GM18909 (cell line): ENCODE measurements around the gene FAM120B.

ENCODE experiments used
- ATAC-seq: cut with Tn5 transposase; IDR thresholded peaks from one replicate; pipeline ENCODE4 v1.9.1; 2021; ENCODE audit warnings: mild to moderate bottlenecking; ENCODE audit not compliant: unreplicated experiment, poor library complexity

Gene FAM120B

DNA sequence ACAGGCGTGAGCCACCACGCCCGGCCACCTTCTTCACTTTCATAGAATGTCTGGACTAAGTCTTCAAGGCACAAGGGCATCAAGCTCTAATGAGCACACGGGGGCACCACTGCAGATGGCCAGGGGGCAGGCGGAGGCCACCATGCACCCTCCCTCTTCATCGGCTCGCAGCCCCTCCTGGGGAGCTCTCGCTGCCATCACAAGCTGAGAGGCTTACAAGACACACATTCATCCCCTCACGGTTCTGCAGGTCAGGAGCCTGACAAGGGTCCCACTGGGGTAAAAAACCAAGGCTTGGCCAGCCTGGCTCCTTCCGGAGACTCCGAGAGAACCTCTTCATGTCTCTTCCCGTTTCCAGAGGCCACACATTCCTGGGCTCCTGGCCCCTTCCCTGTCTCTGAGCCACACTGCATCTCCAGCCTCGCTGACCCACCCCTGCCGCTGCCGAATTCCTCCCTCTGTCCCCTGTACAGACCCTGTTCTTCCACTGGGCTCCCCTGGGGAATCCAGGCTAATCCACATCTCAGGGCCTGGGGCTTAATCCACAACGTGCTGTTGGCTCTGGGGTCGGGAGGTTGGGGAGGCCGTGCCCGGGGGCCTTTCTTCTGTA, 35.5 kb upstream of the FAM120B start:
- ATAC-seq: no peak

DNA sequence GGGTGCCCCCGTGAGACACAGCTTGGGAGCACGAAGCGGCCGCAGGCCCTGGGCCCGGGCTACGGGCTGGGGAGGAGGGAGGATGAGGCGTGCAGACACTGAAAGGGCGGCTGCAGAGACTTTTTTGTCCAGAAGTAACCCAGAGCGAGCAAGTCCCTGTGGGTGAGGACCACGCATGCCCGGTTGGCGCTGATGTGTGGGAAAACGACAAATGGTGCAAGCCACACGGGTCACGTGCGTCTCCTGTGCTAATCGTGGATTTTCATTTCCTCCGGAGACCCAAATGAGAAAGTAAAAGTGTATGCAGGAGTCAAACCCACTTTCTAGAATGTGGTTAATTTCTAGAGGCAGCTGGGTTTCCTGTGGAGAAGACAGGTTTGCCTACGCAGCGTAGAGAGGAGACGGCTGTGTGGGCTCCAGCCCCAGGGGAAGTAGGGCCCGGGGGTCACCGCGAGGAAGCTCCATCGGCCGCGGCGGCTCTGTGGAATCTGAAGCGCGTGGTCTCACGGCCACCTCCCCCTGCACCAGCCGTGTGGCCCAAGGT, 34.7 kb upstream of the FAM120B start:
- ATAC-seq: peak; percentile 96

DNA sequence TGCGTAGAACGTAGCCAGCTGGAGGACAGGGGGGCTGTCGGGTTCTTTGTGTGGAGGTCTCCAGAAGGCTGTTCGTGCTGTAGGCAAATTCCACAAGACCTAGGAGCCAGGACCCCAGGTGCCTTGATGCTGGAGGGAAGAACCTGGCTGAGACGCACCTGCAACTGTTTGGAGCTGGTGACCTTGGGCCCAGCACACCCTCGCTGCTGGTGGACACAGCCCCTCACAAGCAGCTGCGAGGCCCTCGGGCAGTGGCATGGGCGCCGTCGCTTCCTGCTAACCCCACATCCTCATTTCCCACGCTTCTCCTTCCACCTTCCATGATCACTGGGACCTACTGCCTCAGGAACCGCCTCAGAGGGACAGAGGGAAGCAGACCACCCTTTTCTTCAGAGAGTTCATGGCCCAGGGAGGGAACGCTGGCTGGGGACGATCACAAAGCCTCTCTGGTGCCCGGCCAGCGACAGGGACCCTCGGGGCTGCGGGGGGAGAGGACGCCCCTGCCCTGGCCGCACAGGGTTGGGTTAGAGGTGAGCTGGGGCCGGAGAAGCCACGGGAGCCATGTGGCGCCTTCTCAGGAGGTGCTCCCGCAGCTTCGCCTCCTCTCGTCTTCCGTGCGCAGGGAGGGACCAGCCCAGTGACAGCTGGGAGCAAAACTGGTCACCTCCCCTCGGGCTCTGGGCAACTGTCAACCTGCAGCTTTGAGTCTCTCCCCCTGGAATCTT, 34.1 kb upstream of the FAM120B start:
- no peak for ATAC-seq

DNA sequence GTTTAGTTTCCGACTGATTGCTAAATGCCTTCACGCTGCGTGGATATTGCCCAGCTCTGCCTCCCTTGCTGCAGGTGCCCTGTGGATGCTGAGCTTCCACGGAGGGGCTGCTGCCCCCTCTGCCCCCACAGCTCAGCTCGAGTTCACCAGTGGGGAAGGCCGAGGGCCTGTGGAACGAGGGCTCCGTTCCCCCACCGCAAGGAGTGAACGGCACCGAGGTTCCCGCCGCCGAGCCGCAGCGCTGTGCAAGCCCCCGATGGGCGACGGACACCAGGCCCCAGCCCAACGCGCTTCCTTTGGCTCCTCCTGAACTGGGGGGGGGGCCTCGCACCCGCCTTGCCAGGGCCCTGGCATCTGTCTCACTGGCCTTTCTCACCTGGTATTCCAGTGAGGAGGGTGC, 33.4 kb upstream of the FAM120B start:
- ATAC-seq: no peak

DNA sequence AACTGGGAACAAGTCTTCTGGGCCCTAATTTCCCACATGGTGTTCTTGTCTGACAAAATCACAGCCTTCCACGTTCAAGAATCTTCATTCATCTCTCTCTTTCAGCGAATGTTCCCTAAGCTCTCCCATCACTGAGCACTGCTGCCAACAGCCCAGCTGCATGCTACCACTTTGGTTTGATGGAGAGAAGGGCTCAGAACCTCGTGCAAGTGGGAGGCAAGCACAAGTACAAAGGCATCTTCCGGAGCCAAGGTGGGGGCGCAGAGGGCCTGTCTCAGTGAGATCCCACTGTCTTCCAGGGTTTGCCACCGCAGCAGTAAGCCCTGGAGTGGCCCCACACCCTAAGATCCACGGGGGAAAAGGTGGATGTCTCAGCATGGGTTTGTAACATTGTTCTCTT, 32.9 kb upstream of the FAM120B start:
- no peak for ATAC-seq

DNA sequence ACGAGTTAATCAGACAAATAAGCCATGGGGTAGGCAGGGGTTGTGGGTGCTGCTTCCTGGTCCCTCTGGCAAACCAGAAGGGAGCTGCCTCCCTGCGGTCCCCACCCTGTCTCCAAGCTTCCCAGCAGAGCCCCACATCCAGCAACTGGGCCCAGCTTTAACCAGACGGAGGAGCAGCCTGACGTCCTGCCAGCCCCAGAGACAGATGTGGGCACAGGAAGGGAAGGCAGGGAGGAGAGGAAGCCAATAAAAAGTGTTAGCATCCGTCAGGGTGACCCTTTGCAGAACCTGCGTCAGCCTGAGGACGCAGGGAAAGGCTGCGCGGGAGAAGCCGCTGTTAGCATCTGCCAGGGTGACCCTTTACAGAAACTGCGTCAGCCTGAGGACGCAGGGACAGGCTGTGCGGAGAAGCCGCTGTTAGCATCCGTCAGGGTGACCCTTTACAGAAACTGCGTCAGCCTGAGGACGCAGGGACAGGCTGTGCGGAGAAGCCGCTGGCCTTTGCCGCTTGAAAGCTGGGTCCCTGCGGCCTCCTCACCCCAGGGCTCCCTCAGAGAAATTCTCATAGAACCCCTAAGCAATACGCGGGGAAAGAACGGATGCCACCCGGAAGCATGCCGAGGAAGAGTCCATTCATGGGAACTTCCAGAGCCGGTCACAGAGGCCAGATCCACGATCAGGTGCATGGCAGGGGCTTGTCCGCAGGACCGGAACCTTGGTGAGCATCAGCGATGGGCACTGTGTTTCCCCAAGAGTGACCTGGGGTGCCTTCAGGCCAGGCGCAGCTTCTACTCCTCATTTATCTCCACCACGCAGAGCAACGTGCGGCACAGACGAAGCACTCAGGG, 31.6 kb upstream of the FAM120B start:
- ATAC-seq: no peak

DNA sequence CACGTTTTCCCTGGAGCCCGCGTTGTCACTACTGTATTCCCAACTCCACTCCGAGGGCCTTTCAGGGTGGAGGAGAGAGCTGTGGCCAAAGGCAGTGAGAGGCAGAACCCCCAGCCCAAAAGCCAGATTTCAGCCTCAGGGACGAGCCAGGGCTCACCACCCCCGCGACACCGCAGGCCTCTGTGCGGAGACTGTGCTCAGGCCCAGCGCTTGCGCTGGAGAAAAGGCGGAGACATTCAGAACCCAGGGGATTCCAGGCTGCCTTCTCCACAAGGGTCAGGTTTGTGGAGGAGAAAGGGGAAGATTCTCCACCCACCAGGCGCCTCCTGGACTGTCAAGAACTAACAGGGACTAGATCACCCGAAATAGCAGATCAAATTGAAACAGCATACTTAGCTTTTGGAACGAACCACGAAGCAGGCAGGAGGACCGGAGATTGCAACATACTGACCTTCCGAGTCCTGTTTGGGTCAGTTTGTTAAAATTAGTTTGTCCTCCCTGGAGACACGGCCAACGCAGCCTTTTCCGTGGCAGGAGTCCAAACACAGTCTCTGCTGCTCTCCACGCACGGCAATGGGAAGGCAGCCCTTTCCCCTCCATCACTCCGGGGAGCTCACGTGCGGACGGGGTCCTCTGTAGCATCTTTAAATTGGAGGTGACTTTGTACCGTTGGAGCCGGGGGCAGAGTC, 30.0 kb upstream of the FAM120B start:
- no peak for ATAC-seq

DNA sequence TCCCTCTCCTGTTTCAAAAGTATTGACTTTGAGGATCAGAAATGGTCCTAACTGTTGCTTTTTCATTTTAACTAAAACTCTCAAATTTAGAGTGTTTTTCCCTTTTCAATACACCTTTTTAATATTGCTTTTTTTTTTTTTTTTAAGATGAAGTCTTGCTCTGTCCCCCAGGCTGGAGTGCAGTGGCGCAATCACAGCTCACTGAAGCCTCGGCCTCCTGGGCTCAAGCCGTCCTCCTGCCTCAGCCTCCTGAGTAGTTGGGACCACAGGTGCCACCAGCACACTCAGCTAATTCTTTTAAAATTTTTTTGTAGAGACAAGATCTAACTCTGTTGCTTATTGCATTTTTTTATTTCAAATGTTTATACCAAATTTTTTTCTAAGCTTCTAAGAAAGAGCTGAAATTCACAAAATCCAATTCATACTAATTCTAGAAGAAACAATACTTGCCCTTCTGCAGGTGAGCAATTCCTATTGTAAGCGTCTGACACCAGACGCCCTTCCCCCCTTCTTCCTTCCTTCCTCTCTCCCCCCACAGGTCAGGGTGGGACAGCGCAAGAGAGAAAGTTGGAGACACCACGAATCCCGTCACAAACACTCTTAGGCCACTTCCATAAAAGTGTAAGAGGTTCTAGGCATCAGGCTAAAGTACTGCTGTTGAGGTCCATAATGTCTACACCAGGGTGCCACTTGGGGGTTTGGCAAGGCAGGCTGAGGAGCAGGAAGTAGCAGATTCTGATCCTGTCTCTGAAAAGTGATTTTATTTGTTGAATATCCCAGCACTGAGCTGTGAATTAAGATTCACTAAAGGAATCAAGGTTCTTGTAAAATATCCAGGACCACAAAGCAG, 28.4 kb upstream of the FAM120B start:
- no peak for ATAC-seq

DNA sequence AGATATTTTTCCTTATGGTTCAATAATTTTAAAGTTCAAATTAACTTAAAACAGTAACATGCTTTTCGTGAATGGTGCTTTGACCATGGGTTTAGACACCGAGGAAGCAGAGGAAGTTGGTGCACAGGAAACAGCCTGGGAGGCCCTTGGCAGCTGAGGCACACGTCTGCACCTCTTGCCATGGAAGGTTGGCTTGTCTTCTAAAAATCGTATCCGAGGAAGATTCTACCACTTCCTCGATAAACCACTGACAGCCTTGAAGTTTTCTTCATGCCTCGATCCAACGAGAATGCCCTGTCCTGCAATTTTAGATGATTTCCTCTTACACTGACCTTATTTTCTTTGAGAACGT, 27.8 kb upstream of the FAM120B start:
- ATAC-seq: no peak

DNA sequence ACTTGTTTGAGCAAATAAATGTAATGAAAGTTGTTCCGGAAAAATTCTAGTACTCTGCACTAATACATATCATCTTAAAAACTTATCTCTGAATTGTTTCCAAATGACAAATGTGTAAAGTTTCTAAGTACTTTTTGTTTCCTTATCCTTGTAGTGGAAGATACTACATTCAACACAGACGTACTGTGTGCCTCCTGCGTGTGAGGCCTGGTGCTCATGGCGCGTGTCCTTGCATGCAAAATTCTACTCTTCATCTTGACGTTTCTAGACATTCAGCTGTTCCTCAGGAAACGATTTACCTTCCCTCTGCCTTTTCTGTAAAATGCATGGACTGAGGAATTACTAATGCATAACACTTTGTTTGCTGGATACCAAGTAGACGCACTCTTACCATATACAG, 27.1 kb upstream of the FAM120B start:
- no peak for ATAC-seq

DNA sequence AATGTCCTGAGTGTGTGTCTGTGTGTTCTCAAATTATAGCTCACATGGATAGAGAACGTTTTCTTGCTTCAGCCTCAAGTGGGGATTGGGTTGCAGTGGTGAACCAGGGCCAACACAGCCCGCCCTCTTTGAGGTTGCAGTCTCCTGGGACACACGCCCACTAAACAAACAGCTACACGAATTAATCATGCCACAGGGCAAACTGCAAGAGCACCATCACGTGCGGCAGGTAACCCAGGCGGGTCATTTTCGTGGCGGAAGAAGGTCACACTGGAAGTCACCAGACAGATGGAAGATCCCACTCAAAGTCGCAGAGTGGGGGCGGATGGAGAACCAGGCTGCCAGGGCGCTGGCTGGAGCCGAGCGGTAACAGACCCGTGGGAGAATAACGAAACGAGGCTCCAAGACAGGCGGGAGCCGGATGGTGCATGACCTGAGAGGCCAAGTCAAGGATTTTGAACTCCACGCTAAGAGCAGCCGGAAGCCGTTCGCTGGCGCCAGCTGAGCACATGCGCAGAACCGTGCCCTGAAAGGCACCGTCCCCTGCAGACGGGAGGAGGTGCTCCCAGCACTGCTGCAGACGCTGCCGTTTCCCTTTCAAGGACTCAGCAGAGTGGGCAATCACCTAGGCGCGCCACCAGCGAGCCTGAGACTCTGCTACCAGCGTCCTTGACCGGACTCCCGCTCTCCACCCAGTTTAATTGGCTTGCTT, 26.4 kb upstream of the FAM120B start:
- ATAC-seq: peak; percentile 78

DNA sequence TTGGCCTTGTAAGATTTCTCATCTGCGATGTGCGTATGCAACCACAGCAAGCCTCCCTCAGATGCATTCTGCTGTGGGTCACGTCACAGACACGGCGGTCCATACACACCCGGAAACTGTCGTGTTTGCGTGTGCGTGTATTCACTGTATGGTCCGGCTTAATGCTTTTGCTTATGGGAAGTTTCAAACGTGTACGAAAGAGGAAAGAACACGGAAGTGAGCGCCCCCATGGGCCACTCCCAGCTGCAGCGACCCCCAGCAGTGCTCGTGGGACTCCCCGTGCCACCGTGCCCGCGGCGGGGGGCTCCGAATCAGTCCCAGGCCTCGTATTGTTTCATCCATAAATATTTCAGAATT, 25.9 kb upstream of the FAM120B start:
- ATAC-seq: no peak

DNA sequence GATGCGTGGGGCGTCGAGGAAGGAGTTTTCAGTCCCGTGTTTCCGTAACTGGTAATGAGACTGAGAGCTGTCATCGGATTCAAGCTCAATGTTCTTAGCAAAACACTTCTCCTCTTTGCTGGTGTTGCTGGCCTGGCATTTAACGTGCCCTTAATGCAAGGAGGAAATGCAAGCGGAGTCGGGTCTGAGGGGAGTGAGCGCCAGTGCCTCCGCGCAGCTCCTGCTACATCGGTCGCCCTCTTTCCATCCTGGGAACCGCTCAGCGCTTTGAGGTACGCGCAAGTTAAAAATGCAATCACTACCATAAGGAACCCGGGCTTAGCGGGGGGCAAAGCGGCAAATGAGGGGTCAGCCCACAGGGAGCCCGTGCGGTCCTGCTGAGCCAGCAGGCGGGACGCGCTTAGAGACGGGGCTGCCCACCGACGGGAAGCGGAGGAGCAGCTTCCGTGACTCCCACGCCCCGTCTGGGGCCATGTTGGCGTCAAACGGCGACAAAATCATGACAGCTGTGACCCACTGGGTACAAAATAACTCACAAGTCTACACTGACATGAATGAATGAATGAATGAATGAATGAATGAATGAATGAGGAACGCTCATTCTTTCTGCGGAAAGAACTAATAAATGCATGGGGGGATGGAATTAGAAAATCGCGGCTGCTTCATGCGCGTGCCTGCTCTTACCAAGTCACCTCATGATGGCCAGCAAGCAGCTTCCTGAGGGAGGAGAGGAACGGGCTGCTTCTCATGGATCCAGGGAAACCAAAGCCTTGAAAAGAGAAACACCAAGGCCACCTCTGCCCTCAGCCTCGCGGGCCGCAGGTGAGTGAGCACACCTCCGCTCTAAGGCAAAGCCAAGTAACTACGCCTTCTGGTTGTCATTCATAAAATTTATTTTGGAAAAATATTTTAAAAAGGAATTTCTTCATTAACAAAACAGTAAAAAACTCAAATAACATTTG, 24.9 kb upstream of the FAM120B start:
- ATAC-seq: no peak

DNA sequence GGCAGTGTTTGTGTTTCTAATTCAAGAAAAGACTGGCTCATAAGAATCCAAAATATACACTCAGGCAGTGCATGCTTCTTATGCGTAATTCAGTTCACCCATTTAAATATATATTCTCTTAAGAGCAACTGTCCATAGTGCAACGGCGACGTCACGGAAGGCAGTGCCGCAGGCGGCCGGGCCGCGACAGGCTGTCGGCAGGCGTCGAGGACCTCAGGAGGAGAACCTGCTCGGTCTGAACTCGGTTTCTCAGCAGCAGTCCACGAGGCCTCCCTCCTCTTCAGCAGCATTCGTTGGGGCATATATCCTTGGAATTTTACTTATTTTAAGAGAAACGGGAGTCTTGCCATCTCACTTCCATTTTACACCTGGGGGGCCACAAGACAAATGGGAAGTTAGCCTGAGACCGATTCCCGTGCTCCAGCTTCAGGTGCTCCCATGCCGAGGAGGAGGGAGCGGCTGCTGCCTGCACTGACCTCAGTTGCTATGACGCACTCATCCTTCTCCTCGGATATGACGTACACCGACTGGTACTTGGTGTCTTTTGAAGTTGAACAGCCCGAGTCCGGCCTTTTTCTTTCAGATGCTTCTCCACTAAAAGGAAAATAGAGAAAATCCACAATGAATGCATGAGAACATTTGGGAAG, 23.9 kb upstream of the FAM120B start:
- ATAC-seq: no peak

DNA sequence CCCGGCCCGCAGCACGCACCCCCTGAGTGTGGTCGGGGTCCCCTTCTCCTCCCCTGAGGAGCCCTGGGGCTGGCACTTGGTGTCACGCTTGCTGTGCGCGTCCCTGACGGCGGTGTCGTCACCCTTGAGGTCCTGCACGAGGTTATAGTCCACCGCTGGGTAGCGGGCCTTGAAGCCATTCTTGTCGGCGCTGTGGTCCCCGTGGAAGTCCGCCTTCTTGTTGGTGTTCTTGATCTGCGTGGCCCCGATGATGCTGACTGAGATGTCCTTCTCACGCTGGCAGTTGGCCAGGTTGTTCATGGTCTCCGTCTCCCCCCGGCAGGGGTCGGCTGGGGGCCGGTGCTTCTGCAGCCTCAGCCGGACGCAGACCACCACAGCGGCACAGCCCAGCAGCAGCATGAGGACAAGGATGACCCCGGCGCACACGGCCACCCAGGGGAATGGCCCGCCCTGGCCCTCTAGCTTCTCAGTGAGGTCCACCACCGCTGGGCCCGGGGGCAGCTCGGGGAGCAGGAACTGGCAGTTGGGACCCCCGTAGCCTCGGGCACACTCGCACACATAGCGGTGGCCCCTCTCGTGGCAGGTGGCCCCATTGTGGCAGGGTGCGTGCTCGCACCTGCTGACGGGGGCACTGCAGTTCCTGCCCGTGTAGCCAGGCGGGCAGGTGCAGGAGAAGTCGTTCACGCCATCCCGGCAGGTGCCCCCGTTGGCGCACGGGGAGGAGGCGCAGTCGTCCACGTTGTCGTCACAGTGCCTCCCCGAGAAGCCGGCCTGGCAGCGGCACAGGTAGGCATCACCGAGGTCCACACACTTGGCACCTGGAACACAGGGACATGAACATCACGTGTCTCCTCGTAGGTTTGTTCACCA, 23.1 kb upstream of the FAM120B start:
- no peak for ATAC-seq

DNA sequence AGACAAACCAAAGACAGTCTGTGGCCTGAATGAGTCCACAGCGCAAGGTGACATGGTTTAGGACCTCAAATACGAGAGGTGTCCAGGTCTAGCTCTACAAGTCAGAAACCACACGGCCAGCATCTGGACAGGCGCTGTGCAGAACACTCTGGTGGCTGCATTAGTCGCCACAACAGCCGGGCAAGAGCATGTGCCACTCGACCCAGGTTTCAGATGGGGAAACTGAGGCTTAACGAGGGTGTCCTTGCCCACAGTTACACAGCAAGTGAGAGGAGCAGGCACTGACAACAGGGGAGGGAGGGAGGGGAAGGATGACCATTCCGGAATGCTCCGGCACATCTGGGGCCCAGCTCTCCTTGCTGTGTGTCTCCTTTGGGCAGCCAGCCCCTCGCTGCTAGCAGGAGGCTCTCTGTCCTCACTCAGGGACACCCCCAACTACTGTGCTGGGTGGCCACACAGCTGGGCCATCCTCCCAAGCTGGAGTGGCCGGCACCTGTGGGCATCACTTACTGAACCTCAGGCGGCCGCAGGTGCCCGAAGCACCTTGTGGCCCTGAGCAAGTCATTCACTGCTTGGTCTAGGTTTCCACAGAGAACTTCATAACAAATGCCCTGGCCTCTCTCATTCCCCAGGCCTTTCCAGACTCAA, 22.3 kb upstream of the FAM120B start:
- no peak for ATAC-seq
